GM23338 (cell line): ENCODE measurements around the gene ERN1.

ENCODE experiments used
- CREB1 ChIP-seq: fragments of 250-450 bp; sonication (Bioruptor Pico); IDR thresholded peaks from 2 replicates; pipeline ENCODE4 v1.5.0; 2020; ENCODE audit warnings: low read depth, mild to moderate bottlenecking, moderate library complexity
- ETS1 ChIP-seq: IDR thresholded peaks from 2 replicates; pipeline ENCODE4 v1.6.1; 2016; ENCODE audit warnings: antibody characterized with exemption
- EZH2 ChIP-seq: fragments of 200-600 bp; sonication (generic); IDR thresholded peaks from one replicate; pipeline ENCODE4 v1.8.0; 2017; ENCODE audit warnings: antibody characterized with exemption, mild to moderate bottlenecking, low read depth; ENCODE audit not compliant: unreplicated experiment
- EZH2phosphoT487 ChIP-seq: fragments of 200-600 bp; sonication (generic); IDR thresholded peaks from one replicate; pipeline ENCODE4 v1.8.1; 2018; ENCODE audit warnings: antibody characterized with exemption; ENCODE audit not compliant: unreplicated experiment
- NANOG ChIP-seq: IDR thresholded peaks from 2 replicates; pipeline ENCODE4 v1.6.1; 2016; ENCODE audit warnings: antibody characterized with exemption, borderline replicate concordance
- POLR2AphosphoS5 ChIP-seq: IDR thresholded peaks from 2 replicates; pipeline ENCODE4 v1.6.1; 2016; ENCODE audit warnings: antibody characterized with exemption, low read depth
- STAT1 ChIP-seq: IDR thresholded peaks from one replicate; pipeline ENCODE4 v1.6.1; 2016; ENCODE audit warnings: antibody characterized with exemption; ENCODE audit not compliant: unreplicated experiment
- ZNF114 ChIP-seq: fragments of 250-450 bp; sonication (Bioruptor Pico); IDR thresholded peaks from 2 replicates; pipeline ENCODE4 v1.5.0; 2020; ENCODE audit warnings: mild to moderate bottlenecking, moderate library complexity
- ZNF331 ChIP-seq: fragments of 250-450 bp; sonication (Bioruptor Pico); IDR thresholded peaks from 2 replicates; pipeline ENCODE4 v1.5.0; 2020; ENCODE audit warnings: low read depth, mild to moderate bottlenecking, moderate library complexity
- TF ChIP-seq, protein P1 (sequence below), 2 experiments: fragments of 200-600 bp in 1 of 2; sonication (generic) in 1 of 2; conservative IDR thresholded peaks; 2 replicates each; pipeline versions ENCODE4 v1.5.1 to v1.6.1; 2016 to 2017; ENCODE audit warnings: antibody characterized with exemption in 2 of 2, low read depth in 2 of 2, mild to moderate bottlenecking in 2 of 2, moderate library complexity in 1 of 2
- TF ChIP-seq, protein P2 (sequence below): IDR thresholded peaks from one replicate; pipeline ENCODE4 v1.6.1; 2018; ENCODE audit warnings: antibody characterized with exemption; ENCODE audit not compliant: unreplicated experiment
- TF ChIP-seq, protein P3 (sequence below): fragments of 250-450 bp; sonication (Bioruptor Pico); IDR thresholded peaks from 2 replicates; pipeline ENCODE4 v1.5.0; 2020; ENCODE audit warnings: mild to moderate bottlenecking, moderate library complexity

DNA sequence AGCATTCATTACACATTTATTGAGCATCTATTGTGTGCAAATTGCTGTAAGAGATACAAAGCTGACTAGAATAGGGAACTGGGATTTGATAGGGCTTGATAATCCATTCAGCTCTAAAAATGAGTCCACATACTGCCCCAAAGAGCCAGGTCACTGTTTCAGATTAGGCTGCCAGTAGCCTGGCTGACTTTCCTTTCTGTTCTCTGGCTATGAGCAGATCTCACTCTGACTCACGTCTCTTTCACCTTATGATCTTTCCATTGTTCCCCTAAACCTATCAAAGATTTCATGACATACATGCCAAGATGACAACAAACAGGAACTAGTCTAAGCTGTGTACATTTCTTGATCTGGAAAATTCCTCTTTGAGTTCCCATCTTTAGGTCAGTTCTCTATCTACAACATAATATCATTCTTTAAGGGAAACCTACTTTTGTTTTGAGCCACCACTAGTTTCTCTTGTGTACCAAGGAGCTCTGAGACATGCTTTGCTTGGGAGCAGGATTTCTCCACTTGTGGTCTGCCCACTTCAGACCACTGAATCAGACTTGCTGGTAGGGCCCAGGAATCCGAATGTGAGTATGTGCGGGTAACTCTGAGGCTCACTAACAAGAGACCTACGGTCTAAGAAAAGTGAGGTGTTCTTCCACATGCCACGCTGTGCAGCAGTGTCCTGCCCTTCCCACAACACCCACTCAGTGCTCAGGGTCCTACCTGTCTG lies 68.6 kb downstream of the ERN1 start:
- TF ChIP-seq, protein P1, sequence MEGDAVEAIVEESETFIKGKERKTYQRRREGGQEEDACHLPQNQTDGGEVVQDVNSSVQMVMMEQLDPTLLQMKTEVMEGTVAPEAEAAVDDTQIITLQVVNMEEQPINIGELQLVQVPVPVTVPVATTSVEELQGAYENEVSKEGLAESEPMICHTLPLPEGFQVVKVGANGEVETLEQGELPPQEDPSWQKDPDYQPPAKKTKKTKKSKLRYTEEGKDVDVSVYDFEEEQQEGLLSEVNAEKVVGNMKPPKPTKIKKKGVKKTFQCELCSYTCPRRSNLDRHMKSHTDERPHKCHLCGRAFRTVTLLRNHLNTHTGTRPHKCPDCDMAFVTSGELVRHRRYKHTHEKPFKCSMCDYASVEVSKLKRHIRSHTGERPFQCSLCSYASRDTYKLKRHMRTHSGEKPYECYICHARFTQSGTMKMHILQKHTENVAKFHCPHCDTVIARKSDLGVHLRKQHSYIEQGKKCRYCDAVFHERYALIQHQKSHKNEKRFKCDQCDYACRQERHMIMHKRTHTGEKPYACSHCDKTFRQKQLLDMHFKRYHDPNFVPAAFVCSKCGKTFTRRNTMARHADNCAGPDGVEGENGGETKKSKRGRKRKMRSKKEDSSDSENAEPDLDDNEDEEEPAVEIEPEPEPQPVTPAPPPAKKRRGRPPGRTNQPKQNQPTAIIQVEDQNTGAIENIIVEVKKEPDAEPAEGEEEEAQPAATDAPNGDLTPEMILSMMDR (conservative IDR thresholded peaks at IDR 0.05; ENCODE audit: low read depth in 2 of 2) = no peak
- TF ChIP-seq POLR2AphosphoS5 (no peak), EZH2 (no peak), CREB1 (no peak), EZH2phosphoT487 (no peak), ZNF114 (no peak), ETS1 (no peak), STAT1 (no peak), ZNF331 (CRISPR knock-in tag) (no peak), NANOG (no peak)
- TF ChIP-seq, protein P2, sequence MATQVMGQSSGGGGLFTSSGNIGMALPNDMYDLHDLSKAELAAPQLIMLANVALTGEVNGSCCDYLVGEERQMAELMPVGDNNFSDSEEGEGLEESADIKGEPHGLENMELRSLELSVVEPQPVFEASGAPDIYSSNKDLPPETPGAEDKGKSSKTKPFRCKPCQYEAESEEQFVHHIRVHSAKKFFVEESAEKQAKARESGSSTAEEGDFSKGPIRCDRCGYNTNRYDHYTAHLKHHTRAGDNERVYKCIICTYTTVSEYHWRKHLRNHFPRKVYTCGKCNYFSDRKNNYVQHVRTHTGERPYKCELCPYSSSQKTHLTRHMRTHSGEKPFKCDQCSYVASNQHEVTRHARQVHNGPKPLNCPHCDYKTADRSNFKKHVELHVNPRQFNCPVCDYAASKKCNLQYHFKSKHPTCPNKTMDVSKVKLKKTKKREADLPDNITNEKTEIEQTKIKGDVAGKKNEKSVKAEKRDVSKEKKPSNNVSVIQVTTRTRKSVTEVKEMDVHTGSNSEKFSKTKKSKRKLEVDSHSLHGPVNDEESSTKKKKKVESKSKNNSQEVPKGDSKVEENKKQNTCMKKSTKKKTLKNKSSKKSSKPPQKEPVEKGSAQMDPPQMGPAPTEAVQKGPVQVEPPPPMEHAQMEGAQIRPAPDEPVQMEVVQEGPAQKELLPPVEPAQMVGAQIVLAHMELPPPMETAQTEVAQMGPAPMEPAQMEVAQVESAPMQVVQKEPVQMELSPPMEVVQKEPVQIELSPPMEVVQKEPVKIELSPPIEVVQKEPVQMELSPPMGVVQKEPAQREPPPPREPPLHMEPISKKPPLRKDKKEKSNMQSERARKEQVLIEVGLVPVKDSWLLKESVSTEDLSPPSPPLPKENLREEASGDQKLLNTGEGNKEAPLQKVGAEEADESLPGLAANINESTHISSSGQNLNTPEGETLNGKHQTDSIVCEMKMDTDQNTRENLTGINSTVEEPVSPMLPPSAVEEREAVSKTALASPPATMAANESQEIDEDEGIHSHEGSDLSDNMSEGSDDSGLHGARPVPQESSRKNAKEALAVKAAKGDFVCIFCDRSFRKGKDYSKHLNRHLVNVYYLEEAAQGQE = no peak
- TF ChIP-seq, protein P3, sequence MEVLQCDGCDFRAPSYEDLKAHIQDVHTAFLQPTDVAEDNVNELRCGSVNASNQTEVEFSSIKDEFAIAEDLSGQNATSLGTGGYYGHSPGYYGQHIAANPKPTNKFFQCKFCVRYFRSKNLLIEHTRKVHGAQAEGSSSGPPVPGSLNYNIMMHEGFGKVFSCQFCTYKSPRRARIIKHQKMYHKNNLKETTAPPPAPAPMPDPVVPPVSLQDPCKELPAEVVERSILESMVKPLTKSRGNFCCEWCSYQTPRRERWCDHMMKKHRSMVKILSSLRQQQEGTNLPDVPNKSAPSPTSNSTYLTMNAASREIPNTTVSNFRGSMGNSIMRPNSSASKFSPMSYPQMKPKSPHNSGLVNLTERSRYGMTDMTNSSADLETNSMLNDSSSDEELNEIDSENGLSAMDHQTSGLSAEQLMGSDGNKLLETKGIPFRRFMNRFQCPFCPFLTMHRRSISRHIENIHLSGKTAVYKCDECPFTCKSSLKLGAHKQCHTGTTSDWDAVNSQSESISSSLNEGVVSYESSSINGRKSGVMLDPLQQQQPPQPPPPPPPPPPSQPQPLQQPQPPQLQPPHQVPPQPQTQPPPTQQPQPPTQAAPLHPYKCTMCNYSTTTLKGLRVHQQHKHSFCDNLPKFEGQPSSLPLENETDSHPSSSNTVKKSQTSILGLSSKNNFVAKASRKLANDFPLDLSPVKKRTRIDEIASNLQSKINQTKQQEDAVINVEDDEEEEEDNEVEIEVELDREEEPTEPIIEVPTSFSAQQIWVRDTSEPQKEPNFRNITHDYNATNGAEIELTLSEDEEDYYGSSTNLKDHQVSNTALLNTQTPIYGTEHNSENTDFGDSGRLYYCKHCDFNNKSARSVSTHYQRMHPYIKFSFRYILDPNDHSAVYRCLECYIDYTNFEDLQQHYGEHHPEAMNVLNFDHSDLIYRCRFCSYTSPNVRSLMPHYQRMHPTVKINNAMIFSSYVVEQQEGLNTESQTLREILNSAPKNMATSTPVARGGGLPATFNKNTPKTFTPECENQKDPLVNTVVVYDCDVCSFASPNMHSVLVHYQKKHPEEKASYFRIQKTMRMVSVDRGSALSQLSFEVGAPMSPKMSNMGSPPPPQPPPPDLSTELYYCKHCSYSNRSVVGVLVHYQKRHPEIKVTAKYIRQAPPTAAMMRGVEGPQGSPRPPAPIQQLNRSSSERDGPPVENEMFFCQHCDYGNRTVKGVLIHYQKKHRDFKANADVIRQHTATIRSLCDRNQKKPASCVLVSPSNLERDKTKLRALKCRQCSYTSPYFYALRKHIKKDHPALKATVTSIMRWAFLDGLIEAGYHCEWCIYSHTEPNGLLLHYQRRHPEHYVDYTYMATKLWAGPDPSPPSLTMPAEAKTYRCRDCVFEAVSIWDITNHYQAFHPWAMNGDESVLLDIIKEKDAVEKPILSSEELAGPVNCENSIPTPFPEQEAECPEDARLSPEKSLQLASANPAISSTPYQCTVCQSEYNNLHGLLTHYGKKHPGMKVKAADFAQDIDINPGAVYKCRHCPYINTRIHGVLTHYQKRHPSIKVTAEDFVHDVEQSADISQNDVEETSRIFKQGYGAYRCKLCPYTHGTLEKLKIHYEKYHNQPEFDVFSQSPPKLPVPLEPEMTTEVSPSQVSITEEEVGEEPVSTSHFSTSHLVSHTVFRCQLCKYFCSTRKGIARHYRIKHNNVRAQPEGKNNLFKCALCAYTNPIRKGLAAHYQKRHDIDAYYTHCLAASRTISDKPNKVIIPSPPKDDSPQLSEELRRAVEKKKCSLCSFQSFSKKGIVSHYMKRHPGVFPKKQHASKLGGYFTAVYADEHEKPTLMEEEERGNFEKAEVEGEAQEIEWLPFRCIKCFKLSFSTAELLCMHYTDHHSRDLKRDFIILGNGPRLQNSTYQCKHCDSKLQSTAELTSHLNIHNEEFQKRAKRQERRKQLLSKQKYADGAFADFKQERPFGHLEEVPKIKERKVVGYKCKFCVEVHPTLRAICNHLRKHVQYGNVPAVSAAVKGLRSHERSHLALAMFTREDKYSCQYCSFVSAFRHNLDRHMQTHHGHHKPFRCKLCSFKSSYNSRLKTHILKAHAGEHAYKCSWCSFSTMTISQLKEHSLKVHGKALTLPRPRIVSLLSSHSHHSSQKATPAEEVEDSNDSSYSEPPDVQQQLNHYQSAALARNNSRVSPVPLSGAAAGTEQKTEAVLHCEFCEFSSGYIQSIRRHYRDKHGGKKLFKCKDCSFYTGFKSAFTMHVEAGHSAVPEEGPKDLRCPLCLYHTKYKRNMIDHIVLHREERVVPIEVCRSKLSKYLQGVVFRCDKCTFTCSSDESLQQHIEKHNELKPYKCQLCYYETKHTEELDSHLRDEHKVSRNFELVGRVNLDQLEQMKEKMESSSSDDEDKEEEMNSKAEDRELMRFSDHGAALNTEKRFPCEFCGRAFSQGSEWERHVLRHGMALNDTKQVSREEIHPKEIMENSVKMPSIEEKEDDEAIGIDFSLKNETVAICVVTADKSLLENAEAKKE (CRISPR knock-in tag) = no peak
